HepG2 (cell line): ENCODE measurements around the gene VPS13C. TPM values are rescaled to one million over a fixed set of nuclear protein-coding genes. Genes with fewer than 3 reads are reported as not detected.

ENCODE experiments used
- ATAC-seq: fragments of 200-7000 bp; cut with Tn5 transposase; 3 replicates; pipeline ENCODE4 v1.9.1; 2020; ENCODE audit warnings: mild to moderate bottlenecking, moderate library complexity
- BruUV-seq: library from RNA; stranded (reverse); fragments of 400-500 nt; replicated peaks from 2 replicates; lab custom pipeline; 2021; lab: Mats Ljungman, UMichigan
- CTCF ChIA-PET: fragments of 300-600 bp; formaldehyde crosslinking; extraction: SDS; loops from one replicate; lab custom pipeline; 2021; ENCODE audit warnings: low total read pairs, inconsistent platforms, low intra/inter-chr PET ratio; lab: Yijun Ruan, JAX
- POLR2A ChIA-PET: fragments of 350-600 bp; sonication (Branson Sonifier 250); formaldehyde crosslinking; loops from one replicate; lab custom pipeline; 2020; ENCODE audit warnings: antibody characterized with exemption, inconsistent platforms; lab: Yijun Ruan, JAX
- DNase-seq: peaks from one replicate; pipeline ENCODE4 v3.0.0-alpha.2; 2015; ENCODE audit warnings: low spot score
- FAIRE-seq: peaks from 3 replicates; lab custom pipeline; 2011; peaks lifted over from hg19 to GRCh38; lab: Jason Lieb, UNC
- H2AFZ ChIP-seq: one replicate; pipeline ENCODE4 v1.6.1; 2011; ENCODE audit warnings: low read length, inconsistent platforms
- H3K27ac ChIP-seq: fragments of 300-600 bp; 3 replicates; pipeline ENCODE4 v1.8.0; 2011; ENCODE audit warnings: mixed run types, mild to moderate bottlenecking, mixed read lengths, low read length, inconsistent platforms; ENCODE audit not compliant: insufficient read depth; ENCODE audit errors: extremely low read length
- H3K27me3 ChIP-seq, 2 experiments: fragments of 200-600 bp in 1 of 2; 2 replicates in 1 of 2; 3 replicates in 1 of 2; pipeline versions ENCODE4 v1.6.0 to v1.8.0; 2011; ENCODE audit warnings: low read length in 2 of 2, mild to moderate bottlenecking in 2 of 2, moderate library complexity in 2 of 2, inconsistent platforms in 1 of 2; ENCODE audit not compliant: insufficient read depth in 2 of 2, control insufficient read depth in 1 of 2
- H3K36me3 ChIP-seq, 2 experiments: fragments of 200-600 bp in 1 of 2; replicated peaks in 1 of 2; 2 replicates in 1 of 2; 3 replicates in 1 of 2; pipeline versions ENCODE4 v1.5.1 to v1.8.0; 2011; ENCODE audit warnings: low read length in 2 of 2, inconsistent platforms in 1 of 2; ENCODE audit not compliant: insufficient read depth in 2 of 2, control insufficient read depth in 1 of 2
- H3K4me1 ChIP-seq: 2 replicates; pipeline ENCODE4 v1.5.1; 2012; ENCODE audit warnings: low read length, inconsistent platforms; ENCODE audit not compliant: insufficient read depth
- H3K4me2 ChIP-seq: 2 replicates; pipeline ENCODE4 v1.6.0; 2011; ENCODE audit warnings: low read depth, low read length, inconsistent platforms
- H3K4me3 ChIP-seq, 3 experiments: fragments of 200-600 bp in 1 of 3; sonication (generic), shearing (Covaris generic) in 1 of 3; replicated peaks in 1 of 3; 2 replicates each; pipeline ENCODE4 v1.5.1; 2011 to 2016; ENCODE audit warnings: low read length in 3 of 3, inconsistent platforms in 2 of 3, low read depth in 2 of 3, mild to moderate bottlenecking in 2 of 3, control low read depth in 1 of 3, mixed read lengths in 1 of 3; ENCODE audit not compliant: insufficient read depth in 1 of 3
- H3K79me2 ChIP-seq: one replicate; pipeline ENCODE4 v1.6.1; 2011; ENCODE audit warnings: low read length, inconsistent platforms; ENCODE audit not compliant: insufficient read depth
- H3K9ac ChIP-seq: 2 replicates; pipeline ENCODE4 v1.6.0; 2011; ENCODE audit warnings: mild to moderate bottlenecking, low read depth, low read length, inconsistent platforms; ENCODE audit not compliant: insufficient read depth
- H3K9me3 ChIP-seq: 2 replicates; pipeline ENCODE4 v1.5.1; 2012; ENCODE audit warnings: mild to moderate bottlenecking, low read length
- H4K20me1 ChIP-seq: 2 replicates; pipeline ENCODE4 v1.6.0; 2011; ENCODE audit warnings: inconsistent platforms, mild to moderate bottlenecking, low read length, moderate library complexity; ENCODE audit not compliant: insufficient read depth
- ARNT ChIP-seq: fragments of 450-650 bp; IDR thresholded peaks from 2 replicates; pipeline ENCODE4 v1.6.1; 2017
- PHF8 ChIP-seq: sonication (generic); formaldehyde crosslinking; IDR thresholded peaks from 2 replicates; pipeline ENCODE4 v1.5.0; 2020; ENCODE audit warnings: missing genetic modification reagents
- XRCC5 ChIP-seq: fragments of 200-400 bp; formaldehyde crosslinking; optimal IDR thresholded peaks from 2 replicates; pipeline ENCODE3; 2017; ENCODE audit warnings: mild to moderate bottlenecking, low read length
- ZNF383 ChIP-seq: sonication (generic); formaldehyde crosslinking; IDR thresholded peaks from 2 replicates; pipeline ENCODE4 v1.4.0; 2020; ENCODE audit warnings: missing genetic modification reagents, mild to moderate bottlenecking, borderline replicate concordance
- ZNF567 ChIP-seq: sonication (generic); formaldehyde crosslinking; IDR thresholded peaks from 2 replicates; pipeline ENCODE4 v1.8.1; 2023; ENCODE audit warnings: mild to moderate bottlenecking, missing genetic modification reagents, borderline replicate concordance
- ZSCAN12 ChIP-seq: sonication (generic); formaldehyde crosslinking; IDR thresholded peaks from 2 replicates; pipeline ENCODE4 v1.9.0; 2021; ENCODE audit warnings: mild to moderate bottlenecking, missing genetic modification reagents
- WGBS: methylation state at CpG from one replicate; pipeline ENCODE4 v1.1.6; 2017; ENCODE audit warnings: low lambda C conversion rate; 5-methylcytosine and 5-hydroxymethylcytosine counted together
- in situ Hi-C: cut with HindIII; loops from 2 replicates; pipeline ENCODE4 v1.10.0; 2017; ENCODE audit warnings: low pct_unique_long_range_greater_than_20kb; ENCODE audit not compliant: extremely low pct_ligation_motif_present
- intact Hi-C: fragments of 100-400 bp; cut with micrococcal nuclease; formaldehyde crosslinking; loops from one replicate; pipeline ENCODE4 v1.10.0; 2022; ENCODE audit not compliant: unreplicated experiment
- polyA plus RNA-seq, 8 experiments: library from polyadenylated mRNA; depleted of rRNA in 3 of 8; stranded (reverse) in 7 of 8; unstranded in 1 of 8; fragments of >200 nt; fragmentation: Illumina TruSeq in 4 of 8; extraction: Trizol in 4 of 8; gene quantifications; 2 replicates each; pipeline versions ENCODE4 v1.2.1 to v1.2.3, GENCODE V29; 2011 to 2016; ENCODE audit warnings: low read depth in 4 of 8, missing spikeins in 1 of 8, mixed read lengths in 1 of 8; ENCODE audit not compliant: insufficient read depth in 1 of 8
- total RNA-seq, 5 experiments: library from RNA; depleted of rRNA; stranded (reverse); fragments of >200 nt; fragmentation: Illumina TruSeq; extraction: Trizol; gene quantifications; 2 replicates each; pipeline ENCODE4 v1.2.3, GENCODE V29; 2016; ENCODE audit warnings: low read depth in 1 of 5
- TF ChIP-seq, protein P1 (sequence below): sonication (generic); formaldehyde crosslinking; IDR thresholded peaks from 2 replicates; pipeline ENCODE4 v1.5.0; 2020; ENCODE audit warnings: mild to moderate bottlenecking, missing genetic modification reagents, moderate library complexity
- TF ChIP-seq, protein P2 (sequence below): sonication (generic); formaldehyde crosslinking; conservative IDR thresholded peaks from 2 replicates; pipeline ENCODE4 v1.5.0; 2020; ENCODE audit warnings: missing genetic modification reagents
- TF ChIP-seq, protein P3 (sequence below): sonication (generic); formaldehyde crosslinking; IDR thresholded peaks from 2 replicates; pipeline ENCODE4 v1.8.0; 2023; ENCODE audit warnings: mild to moderate bottlenecking, missing genetic modification reagents
- TF ChIP-seq, protein P4 (sequence below): IDR thresholded peaks from 2 replicates; pipeline ENCODE4 v1.6.1; 2016; ENCODE audit warnings: low read depth
- TF ChIP-seq, protein P5 (sequence below), 2 experiments: sonication (generic) in 1 of 2; formaldehyde crosslinking in 1 of 2; IDR thresholded peaks; 2 replicates each; pipeline versions ENCODE4 v1.4.0 to v1.6.1; 2016 to 2020; ENCODE audit warnings: borderline replicate concordance in 1 of 2, low read depth in 1 of 2, mild to moderate bottlenecking in 1 of 2, missing genetic modification reagents in 1 of 2

VPS13C gene
- total and polyA plus RNA-seq, 2 of the 13 experiments (the other 11 are each of a cell fraction or from before 2014, with no cell fraction given) = 10.9 to 26.8 TPM

DNA sequence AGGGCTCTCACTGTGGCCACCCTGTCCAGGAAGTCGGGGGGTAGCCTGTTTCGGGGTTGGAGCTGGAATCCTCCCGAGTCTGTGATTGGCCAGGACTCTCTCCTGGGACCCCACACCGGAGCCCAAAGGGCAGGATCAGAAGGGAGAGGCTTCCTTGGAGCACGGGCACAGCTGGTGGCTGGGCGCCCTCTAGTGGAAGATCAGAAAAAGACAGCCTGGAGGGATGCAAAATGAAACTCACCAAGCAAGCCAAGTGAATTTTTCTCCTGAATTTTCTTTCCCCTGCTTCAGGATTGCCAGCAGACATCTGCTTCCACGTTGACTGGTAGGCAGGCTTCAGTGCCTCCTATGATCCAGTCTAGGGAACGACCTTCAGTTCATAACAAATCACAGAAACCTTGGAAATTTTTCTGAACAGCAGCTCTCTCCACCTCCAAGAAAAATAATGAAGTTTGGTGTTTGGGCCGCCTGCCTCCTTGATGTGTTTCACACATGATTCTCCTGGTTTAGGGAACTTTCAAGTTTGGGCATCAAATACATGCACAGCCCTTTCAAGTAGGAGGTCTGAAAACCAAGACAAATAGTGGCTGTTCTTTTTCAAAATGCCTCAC, 224.6 kb downstream of the VPS13C start (continued):
- TF ChIP-seq, protein P1, sequence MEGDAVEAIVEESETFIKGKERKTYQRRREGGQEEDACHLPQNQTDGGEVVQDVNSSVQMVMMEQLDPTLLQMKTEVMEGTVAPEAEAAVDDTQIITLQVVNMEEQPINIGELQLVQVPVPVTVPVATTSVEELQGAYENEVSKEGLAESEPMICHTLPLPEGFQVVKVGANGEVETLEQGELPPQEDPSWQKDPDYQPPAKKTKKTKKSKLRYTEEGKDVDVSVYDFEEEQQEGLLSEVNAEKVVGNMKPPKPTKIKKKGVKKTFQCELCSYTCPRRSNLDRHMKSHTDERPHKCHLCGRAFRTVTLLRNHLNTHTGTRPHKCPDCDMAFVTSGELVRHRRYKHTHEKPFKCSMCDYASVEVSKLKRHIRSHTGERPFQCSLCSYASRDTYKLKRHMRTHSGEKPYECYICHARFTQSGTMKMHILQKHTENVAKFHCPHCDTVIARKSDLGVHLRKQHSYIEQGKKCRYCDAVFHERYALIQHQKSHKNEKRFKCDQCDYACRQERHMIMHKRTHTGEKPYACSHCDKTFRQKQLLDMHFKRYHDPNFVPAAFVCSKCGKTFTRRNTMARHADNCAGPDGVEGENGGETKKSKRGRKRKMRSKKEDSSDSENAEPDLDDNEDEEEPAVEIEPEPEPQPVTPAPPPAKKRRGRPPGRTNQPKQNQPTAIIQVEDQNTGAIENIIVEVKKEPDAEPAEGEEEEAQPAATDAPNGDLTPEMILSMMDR (CRISPR knock-in tag) = peak; percentile 86
- TF ChIP-seq PHF8 (CRISPR knock-in tag) (no peak), XRCC5 (peak; percentile 86)
- TF ChIP-seq, protein P2, sequence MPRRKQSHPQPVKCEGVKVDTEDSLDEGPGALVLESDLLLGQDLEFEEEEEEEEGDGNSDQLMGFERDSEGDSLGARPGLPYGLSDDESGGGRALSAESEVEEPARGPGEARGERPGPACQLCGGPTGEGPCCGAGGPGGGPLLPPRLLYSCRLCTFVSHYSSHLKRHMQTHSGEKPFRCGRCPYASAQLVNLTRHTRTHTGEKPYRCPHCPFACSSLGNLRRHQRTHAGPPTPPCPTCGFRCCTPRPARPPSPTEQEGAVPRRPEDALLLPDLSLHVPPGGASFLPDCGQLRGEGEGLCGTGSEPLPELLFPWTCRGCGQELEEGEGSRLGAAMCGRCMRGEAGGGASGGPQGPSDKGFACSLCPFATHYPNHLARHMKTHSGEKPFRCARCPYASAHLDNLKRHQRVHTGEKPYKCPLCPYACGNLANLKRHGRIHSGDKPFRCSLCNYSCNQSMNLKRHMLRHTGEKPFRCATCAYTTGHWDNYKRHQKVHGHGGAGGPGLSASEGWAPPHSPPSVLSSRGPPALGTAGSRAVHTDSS (CRISPR knock-in tag) = no peak

DNA sequence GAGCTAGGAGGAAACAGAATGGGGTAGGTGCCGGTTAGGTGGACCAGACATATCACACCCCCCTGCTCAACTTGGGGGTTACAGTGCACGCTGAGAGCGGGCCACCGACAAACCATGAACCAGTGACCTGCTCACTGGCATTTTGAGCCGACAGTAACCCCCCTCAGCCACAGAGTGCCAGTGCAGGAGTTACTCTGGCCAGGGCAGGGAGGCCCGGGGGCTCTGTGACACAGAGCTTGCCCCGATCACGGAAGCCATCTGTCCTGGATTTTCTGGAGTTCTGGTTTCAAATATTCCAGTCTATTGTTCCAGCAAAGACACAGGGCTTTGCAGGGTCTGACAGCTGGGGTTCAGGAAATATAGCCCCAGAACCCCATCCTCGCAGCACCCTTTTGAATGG, 225.2 kb downstream of the VPS13C start:
- intact Hi-C loops = no loop called here
- Histone ChIP-seq H3K9me3 (no peaks in the 10 kb centered on the region), H3K27ac (no peak overlapping the region), H3K36me3 (no peaks in the 10 kb centered on the region), H4K20me1 (no peaks in the 10 kb centered on the region), H3K27me3 (peaks cover 6 to 42% of the 10 kb centered on the region in 2 experiments; a peak in 4 of 5 replicates), H3K79me2 (no peaks in the 10 kb centered on the region), H3K9ac (no peak overlapping the region), H3K4me1 (0 out of 2 replicates have a peak, but pooled peaks cover 12% of the 10 kb centered on the region), H3K4me3 (peak overlapping the region in 1 of 3 experiments; percentile 29; a peak in 1 of 6 replicates), H2AFZ (no peak overlapping the region), H3K4me2 (peak overlapping the region; percentile 53)
- no TSS peak for BruUV-seq
- POLR2A ChIA-PET = no interaction called here
- ATAC-seq = peak; percentile 61
- DNase-seq = no peak
- CTCF ChIA-PET = interaction anchor here (1.3 to 1.5 kb wide), 2 partner anchors 640 to 667 kb away, joined by 3 to 9 read pairs; no protein-coding TSS in a partner anchor
- in situ Hi-C loops = loop anchor here (25.0 kb wide), 1 partner anchor 673 kb away; no protein-coding TSS in a partner anchor
- no peak for FAIRE-seq
- 36% methylated on average over 2 of the region's 9 CpGs for WGBS
- TF ChIP-seq ZNF383 (CRISPR knock-in tag) = no peak
- TF ChIP-seq, protein P3, sequence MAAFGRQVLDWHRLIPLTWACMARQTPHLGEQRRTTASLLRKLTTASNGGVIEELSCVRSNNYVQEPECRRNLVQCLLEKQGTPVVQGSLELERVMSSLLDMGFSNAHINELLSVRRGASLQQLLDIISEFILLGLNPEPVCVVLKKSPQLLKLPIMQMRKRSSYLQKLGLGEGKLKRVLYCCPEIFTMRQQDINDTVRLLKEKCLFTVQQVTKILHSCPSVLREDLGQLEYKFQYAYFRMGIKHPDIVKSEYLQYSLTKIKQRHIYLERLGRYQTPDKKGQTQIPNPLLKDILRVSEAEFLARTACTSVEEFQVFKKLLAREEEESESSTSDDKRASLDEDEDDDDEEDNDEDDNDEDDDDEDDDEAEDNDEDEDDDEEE (CRISPR knock-in tag) = no peak
- TF ChIP-seq, protein P4, sequence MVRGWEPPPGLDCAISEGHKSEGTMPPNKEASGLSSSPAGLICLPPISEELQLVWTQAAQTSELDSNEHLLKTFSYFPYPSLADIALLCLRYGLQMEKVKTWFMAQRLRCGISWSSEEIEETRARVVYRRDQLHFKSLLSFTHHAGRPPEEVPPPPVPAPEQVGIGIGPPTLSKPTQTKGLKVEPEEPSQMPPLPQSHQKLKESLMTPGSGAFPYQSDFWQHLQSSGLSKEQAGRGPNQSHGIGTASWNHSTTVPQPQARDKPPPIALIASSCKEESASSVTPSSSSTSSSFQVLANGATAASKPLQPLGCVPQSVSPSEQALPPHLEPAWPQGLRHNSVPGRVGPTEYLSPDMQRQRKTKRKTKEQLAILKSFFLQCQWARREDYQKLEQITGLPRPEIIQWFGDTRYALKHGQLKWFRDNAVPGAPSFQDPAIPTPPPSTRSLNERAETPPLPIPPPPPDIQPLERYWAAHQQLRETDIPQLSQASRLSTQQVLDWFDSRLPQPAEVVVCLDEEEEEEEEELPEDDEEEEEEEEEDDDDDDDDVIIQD (CRISPR knock-in tag) = no peak
- TF ChIP-seq, protein P5, sequence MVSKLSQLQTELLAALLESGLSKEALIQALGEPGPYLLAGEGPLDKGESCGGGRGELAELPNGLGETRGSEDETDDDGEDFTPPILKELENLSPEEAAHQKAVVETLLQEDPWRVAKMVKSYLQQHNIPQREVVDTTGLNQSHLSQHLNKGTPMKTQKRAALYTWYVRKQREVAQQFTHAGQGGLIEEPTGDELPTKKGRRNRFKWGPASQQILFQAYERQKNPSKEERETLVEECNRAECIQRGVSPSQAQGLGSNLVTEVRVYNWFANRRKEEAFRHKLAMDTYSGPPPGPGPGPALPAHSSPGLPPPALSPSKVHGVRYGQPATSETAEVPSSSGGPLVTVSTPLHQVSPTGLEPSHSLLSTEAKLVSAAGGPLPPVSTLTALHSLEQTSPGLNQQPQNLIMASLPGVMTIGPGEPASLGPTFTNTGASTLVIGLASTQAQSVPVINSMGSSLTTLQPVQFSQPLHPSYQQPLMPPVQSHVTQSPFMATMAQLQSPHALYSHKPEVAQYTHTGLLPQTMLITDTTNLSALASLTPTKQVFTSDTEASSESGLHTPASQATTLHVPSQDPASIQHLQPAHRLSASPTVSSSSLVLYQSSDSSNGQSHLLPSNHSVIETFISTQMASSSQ (IDR thresholded peaks at IDR 0.05; ENCODE audit: low read depth) = no peak
- TF ChIP-seq, protein P5 (CRISPR knock-in tag; IDR thresholded peaks at IDR 0.05; ENCODE audit: borderline replicate concordance) = no peak
- no peak for TF ChIP-seq ZSCAN12
- no peak for TF ChIP-seq ARNT
- no peak for TF ChIP-seq ZNF567 (CRISPR knock-in tag)
